HG03196 (cell line): ENCODE data around the gene RYR3.

Experiments
- ATAC-seq: cut with Tn5 transposase; IDR thresholded peaks from one replicate; pipeline ENCODE4 v1.9.1; 2021; ENCODE audit not compliant: unreplicated experiment

The RYR3 gene

DNA sequence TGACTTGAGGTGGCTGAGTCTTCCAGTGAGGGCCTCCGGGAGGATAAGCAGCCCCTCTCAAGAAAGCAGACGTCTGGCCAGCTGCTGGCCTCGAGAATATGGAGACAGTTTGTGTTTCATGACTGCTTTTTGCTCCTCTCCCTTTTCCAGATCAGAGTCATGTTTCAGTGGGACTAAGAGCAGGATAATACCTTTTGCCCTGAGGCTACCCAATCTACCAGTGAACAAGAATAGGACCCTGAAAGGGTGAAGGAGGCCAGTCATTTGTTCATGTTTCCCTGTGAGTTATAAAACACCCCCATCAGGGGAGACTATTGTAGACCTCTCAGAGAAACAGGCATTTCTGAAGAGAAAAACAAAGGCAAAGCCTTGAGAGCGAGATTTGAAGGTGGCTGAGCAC lies 137.4 kb downstream of the RYR3 start:
- ATAC-seq: no peak

DNA sequence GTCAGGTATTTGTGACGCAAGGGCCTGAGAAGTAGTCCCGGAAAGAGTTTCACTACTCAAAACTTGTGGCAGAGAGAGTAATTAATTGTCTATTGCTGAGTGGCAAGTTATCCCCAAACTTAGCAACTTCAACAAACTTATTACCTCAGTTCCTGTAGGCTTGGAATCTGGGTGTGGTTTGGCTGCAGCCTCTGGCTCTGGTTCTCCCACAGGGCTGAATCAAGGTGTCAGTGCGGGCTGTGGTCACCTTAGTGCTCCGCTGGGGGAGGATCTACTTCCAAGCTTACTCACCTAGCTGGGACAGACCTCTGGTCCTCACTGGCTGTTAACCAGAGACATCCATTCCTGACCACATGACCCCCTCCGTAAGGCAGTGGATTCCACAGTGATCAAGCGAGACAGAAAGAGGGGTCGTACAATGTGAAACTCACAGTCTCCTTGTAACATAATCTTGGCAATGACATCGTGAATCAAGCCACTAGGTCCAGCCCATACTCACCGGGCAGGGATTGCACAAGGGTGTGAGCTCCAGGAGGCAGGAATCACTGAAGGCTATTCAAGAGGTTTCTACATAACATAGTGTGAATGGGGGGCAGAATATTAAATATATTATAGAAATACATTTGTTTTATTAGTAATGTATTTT lies 138.3 kb downstream of the RYR3 start:
- no peak for ATAC-seq

DNA sequence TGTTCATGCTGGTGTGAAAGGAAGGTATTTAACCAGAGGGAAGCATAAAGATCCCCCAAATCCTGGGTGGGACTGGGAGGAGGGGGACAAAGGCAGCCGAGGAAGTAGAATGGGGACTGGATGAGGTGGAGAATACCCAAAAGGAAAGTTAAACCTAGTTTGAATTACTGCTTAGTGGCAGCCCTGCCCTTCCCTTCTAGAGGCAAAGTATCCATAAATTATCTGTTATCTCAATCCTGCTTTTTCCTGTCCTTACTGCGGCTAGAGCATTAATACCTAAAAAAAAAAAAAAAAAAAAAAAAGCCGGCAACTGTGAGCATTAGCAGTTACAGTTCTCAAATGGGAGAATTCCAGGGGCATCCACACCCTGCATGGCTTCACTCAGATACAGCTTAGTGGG lies 139.0 kb downstream of the RYR3 start:
- ATAC-seq: no peak

DNA sequence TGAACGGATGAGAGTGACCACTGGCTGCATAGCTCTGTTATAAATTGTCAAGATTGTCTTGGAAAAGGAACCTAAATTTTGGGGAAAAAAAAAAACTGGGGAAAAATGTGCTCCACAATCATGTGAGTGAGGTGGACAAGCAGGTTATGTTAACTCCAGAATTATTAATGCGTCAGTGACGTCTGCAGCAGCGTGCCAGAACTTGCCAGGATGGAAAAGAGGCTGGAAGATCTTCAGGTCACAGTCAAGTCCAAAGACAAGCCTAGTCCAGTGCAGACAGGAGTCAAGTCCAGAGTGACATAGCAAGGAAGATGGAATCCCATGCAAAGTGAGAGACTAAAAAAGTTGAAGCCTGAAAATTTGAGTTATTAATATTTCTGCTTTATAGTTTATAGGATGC lies 140.6 kb downstream of the RYR3 start:
- no peak for ATAC-seq

DNA sequence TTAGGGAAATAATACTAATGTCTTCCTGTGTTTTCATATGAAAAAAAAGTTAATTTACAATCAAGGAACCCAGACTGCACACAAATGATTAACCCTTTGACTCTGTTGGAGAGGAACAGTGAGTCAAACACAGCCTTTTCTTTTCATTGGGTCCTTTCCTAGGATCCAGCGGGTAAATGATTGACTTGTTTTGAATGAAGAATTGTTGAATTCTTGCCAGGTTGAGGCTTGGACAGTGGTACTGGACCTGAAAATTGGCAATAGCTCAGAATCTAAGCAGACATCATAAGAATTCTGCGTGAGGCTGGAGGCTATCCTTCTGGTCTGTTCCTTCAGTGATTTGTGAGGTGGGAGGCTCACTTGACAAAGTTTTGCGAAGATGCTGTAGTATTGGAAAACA lies 143.0 kb downstream of the RYR3 start:
- no peak for ATAC-seq

DNA sequence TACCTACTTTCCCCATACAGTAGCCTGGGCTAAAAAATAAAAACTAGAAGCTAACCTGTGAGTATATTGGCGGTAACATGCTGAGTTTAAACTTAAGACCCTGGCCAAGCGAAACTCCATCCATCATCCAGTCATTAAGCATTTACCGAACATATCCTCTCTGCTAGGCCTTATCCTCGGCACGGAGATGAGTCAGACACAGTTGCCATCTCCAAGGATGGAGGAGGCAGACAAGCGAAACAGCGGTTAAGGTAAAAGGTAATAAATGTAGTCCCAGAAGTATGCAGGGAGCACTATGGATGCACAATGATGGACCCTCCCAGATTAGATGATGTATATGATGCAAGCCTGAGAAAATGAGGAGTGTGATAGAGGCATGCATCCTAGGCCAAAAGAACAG lies 143.6 kb downstream of the RYR3 start:
- ATAC-seq: no peak

DNA sequence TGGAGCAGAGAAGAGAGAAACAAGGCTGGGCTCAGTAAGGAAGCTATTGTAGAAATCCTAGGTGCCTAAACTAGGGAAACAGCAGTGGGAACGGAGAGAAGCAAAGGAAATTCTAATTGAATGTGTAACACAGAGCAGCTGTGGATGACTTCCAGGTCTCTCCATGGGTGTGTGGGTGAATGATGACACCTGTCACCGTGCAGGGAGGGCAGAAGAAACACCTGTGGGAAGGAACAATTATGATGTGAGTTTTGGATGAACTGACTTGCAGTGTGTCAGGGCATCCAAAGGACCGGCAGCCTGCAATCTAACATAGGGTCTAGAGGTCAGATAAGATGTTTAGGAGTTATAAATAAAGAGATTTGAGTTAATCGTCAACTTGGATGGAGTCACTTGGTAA lies 144.2 kb downstream of the RYR3 start:
- ATAC-seq: no peak

DNA sequence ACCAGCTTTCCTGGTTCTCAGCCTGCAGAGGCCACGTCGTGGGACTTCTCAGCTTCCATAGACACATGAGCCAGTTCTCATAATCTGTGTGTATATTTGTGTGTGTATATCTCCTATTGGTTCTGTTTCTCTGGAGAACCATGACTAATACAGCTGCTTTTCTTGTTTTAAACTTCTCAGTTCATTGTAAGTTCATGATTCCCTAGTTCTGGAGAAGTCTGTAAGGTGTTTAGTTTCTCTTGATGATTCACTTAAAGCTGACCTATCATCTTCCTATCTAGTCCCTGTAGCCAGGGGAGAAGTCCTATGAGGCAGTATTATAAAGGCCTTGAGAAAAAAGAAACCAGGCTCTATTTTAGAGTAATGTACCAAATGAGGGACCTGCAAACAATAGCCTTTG lies 147.7 kb downstream of the RYR3 start:
- ATAC-seq: no peak

DNA sequence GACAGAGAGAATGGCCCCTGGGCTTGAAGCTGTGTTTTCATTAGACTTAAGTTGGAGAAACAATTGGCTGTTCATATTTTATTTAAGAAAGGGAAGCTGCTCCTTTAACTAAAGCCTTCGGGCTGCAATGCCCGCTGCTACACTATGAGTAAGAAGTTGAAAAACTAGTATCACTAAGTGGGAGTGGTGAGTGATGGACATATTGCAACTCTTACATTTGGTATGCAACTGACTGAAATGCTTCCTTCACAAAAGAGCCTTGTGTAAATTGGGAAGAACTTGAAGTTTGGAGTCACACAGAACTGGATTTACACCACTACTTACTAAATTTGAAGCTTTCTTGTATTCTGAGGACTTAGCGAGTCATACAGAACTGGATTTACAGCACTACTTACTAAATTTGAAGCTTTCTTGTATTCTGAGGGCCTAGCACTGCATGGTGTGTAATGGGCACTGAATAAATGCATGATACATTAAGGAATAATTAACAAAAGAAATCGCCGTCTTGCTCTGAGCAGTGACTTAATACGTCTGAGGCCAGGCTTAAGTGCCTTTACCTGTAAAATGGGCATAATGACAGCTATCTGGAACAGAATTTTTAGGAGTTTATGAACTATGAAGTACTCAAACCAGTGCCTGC lies 149.5 kb downstream of the RYR3 start:
- no peak for ATAC-seq

DNA sequence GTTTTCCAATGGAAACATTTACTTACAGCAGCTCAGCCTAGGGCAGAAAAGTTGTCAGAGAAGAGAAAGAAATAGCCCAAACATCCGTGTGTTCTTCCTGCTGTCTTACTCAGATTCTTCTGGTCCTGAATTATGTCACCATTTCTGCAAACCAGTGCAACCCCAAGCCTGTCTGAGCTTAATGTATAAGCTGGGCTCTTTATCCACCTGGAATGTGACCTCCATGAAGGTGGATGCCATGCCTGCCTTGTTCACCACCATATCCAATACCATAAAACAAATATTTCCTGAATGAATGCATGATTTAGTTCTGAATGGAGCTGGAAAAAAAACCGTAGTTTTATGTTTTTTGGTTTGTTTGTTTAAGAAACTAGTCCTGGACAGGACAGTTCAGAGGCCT lies 150.9 kb downstream of the RYR3 start:
- no peak for ATAC-seq

DNA sequence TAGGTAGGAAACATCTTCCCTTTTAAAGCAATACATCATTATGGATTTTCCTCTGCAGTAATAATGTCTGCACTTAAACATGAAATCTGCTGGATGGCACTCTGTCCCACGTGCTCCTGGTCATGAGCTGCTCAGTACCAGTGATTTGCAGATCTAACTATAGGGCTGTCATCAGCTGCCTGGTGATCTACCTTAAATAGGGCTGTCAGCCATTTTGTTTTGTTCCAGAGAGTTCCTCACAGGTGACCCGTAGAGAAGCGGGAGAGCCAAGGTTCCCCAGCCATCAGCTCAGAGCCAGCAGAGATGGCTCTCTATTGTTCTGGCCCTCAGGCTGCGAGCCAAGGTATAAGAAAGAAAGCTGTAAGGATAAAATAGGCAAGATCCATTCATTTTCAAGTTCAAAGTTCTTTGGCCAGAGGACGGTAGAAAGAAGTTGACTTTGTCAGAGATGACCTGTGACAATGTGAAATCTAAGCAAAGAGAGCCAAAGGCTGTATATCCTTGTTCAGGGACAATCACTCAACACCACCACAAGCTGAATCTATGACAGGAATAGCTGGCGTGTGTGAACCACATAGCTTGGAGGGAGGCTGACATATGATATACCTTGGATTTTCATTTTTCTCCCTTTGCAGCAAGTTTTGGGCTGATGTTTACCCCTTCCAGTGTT lies 156.5 kb downstream of the RYR3 start:
- no peak for ATAC-seq

DNA sequence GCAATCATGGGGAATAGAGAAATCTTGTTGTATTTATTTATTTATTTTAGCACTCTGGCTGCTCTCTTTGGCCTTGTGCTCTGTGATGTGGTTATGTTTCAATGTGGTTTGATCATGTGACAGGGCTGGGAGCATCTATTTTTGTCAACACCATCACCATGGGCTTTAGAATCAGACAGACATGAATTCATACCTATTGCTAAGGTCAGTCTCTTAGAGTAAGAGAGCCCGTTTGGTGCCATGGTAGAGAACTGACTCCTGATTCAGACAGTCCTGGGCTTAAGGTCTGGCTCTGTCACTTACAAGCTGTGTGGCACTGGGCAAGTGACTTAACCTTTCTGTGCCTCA lies 157.0 kb downstream of the RYR3 start:
- ATAC-seq: no peak

DNA sequence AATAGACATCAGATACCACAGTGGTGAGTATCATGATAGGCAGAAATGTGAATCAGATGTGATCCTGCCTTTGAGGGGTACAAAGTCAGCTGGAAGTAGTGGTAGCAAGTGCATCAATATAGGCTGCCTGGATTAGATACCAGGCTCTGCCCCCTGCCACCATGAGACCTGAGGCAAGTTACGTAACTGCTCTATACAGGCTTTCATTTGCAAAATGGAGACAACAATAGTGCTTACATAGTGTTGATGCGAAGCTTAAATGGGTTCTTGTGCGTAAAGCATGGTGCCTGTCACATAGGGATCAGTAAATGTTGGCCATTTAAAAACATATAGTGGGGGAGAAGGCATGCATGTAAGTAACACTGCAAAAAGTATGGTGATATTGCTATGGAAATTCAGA lies 158.0 kb downstream of the RYR3 start:
- ATAC-seq: no peak

DNA sequence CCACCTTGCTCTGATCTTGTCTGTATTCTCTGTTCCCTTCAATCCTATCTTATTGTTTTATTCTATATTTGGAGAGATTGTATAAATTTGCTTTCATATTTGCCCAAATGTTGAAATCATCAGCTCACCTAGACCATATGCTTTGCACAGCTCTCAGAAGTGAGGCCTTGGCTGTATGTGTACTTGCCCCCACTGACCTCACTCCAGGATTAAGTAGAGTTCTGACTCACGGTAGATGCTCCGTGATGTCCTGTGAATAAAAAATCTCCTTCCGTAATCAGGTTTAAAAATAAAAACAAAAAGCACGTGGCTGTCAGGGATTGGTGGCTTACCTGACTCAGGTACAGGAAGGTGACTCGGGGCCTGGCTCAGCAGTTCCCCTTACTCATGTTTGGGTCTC lies 162.2 kb downstream of the RYR3 start:
- ATAC-seq: no peak

DNA sequence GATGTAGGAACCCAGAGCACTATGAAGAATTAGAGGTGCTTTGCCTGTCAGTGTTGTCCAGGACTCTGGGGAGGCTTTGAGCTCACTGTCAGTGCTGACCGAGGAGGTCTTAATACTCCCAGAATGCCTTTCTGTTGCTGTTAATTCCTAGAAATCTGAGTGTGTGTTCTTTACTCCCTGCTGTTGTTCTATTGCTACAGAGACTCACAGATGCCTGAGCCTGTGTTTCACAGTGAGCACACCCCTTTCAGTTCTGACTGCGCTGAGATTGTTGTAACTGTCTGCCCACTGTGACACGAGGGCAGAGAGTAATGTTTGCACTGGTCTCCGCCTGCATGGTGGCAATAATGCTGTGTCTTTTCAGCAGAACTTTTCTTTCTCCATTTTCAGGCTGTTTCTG lies 162.9 kb downstream of the RYR3 start:
- no peak for ATAC-seq

DNA sequence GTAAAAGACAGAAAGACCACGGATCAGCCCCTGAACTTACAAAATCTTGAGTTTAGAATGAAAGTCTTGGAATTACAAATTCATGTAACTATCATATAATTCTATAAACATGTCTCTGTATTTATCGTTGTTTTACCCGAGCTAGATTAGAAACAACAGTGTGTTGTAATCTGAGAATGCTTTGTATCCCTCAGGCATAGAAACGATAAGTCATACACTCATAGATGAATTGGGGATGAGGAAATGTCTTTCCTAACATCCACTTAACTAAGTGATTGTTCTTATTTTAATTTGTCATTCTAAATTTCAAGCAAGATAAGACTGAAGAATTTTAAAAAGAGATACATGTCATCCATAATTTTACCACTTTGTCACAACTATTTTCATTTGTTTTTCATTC lies 165.3 kb downstream of the RYR3 start:
- no peak for ATAC-seq

DNA sequence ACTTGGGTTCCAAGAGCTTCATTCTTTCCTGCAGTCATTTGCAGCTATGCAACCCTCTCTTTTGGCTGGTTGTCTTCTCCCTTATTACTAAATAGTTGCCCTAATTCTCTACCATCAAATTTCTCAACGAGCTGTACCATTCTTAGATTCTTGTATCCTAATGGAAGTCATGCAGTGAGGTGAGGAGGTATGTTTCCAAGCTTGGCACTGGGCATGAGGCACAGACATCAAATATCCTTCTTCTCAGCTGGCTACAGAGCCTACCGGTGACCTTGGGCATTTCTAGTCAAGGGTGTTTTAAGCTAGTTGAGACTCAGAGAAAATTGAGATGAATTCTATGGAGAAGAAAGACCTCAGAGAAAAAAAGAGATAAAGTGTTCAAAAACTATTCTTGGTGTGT lies 166.1 kb downstream of the RYR3 start:
- no peak for ATAC-seq

DNA sequence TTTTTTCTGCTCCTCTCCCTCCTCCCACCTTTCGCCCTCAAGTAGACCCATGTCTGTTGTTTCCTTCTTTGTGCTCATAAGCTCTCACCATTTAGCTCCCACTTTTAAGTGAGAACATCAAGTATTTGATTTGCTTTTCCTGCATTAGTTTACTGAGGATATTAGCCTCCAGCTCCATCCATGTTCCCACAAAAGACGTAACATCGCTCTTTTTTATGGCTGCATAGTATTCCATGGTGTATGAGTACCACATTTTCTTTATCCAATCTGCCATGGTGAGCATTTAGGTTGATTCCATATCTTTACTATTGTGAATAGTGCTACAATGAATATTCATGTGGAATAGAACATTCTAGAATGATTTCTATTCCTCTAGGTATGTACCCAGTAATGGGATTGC lies 178.6 kb downstream of the RYR3 start:
- no peak for ATAC-seq

DNA sequence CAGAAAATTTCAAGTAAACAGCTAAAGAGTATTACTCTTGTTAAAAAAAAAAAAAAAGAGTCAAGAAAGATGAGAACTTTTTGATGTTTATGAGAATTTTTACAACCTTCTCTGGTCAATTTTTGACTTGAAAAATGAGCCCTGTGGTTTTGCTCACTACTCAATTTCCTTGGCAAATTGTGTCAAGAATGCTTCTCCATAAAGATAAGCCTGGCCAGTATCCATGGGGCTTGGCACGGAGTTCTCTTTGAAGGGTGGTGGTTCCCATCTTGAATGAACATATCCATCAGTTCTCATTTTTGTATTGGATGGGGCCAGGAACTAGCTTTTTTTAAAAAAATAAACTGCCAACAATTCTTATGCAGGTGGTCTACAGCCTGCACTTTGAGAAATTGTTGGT lies 179.9 kb downstream of the RYR3 start:
- ATAC-seq: no peak

DNA sequence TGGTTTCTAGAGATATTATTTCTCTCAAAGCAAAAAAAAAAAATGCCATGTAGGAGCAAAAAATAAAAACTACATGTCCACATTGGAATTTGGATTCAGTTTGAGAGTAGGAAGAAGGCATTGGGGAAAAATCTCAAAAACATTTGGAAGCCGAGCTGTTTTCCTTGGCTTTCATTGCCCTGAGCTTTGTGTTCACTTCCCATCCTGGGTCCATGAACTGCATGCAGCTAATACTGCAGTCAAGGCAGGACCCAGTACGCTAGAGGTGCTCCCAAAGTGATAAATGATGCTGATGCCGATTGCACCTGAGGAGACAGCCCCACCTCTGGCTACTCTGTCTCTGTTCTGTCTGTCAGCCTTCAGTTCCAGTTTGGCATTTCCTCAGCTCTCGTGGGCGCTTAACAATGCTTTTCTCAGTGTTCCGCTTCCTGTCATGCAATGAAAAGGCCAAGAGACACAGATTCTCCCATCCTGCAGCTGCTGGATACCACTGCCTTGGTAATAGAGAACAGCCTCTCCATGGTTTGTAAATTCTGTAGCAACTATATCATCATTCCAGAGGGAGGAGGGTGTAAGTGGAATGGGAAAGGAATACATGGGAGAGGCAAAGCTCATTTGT lies 181.8 kb downstream of the RYR3 start:
- no peak for ATAC-seq

DNA sequence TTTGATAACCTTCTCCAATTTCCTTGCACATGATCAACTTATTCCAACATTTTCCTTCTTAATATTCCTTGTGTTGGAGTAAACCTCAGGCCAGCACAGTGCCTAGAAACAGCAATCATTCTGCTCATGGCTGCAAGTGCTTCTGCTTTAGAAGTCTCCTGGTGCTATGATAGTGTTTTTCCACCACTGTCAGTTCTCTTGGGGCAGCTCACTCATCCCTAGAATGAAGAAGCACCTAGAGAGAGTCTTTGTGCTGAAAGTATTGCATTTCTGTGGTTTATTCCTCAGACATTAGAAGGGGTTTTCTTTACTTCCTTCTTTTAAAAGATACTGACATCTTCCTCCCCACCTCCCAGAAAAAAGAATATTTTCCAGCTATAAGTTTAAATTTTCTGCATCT lies 183.5 kb downstream of the RYR3 start:
- ATAC-seq: no peak

DNA sequence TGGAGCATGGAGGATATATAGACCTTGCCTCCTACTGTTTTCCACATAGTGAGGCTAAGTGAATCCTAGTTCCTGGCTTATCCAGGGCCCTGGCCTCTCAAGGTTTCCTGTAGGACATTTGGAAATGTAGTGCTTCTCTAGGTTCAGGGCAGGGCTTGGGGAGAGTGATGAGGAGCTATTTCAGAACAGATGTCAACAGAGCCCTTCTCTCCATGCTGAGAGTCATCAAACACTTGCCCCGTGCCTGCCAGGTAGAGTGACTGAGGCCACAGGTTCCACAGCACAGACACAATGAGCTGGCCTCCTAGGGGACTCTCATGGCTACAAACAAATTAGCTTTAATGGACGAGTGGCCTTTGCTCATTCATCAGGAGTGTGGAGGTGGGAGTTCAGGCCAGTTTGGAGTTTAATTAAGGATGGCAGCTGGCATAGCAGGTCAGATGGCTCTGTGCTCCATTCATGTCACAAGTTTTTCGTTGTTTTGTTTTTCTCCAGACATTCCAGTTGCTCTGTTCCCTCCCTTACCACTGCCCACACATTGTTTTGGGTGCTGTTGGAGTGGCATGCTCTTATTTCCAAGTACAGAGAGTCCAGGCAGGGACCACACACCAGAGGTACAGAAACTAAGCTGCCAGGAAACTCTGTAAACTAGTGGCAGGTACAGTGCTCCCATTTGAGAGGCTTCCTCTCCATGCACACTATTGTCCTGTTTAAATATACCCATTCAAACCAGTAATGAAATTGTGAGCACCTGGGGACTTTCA lies 189.8 kb downstream of the RYR3 start:
- no peak for ATAC-seq
